ENCODE results near the gene CBY2.
"Not testable (repeated sequence)": the region's sequence is repeated elsewhere in the genome, so short reads cannot be mapped to it uniquely, and the experiment has no call there.

DNA sequence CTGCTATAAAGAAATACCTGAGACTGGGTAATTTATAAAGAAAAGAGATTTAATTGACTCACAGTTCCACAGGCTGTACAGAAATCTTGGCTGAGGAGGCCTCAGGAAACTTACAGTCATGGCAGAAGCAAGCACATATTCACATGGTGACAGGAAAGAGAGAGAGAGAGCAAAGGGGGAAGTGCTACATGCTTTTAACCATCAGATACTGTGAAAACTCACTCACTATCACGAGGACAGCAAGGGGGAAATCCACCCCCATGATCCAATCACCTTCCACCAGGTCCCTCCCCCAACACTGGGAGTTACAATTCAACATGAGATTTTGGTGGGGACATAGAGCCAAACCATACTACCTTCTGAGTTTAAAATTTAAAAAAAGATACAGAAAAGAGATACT lies 41.7 kb upstream of the CBY2 start:
- not testable (repeated sequence) for TF ChIP-seq POLR2A (IDR thresholded peaks at IDR 0.05; ENCODE audit: low read length); GATA1 (IDR thresholded peaks at IDR 0.05; ENCODE audit: low read depth, low read length)

Measured in erythroblast (primary cell).